HG03039 (cell line): Measurements from ENCODE around the gene SLC25A41.
A peak's percentile ranks its signal among the peaks of the same experiment; 100 is the strongest.
"Not testable (repeated sequence)": the region's sequence is repeated elsewhere in the genome, so short reads cannot be mapped to it uniquely, and the experiment has no call there.

Experiments
- ATAC-seq: cut with Tn5 transposase; IDR thresholded peaks from one replicate; pipeline ENCODE4 v1.9.1; 2021; ENCODE audit warnings: mild to moderate bottlenecking, moderate library complexity; ENCODE audit not compliant: unreplicated experiment

The SLC25A41 gene

GRCh38 chr19:6428692-6429418 lies 4.7 kb downstream of the SLC25A41 start:
- ATAC-seq: not testable (repeated sequence)

GRCh38 chr19:6427131-6427530 lies 6.4 kb downstream of the SLC25A41 start:
- ATAC-seq: no peak

GRCh38 chr19:6425732-6426620 lies 7.6 kb downstream of the SLC25A41 start:
- no peak for ATAC-seq

- ATAC-seq: peak; percentile 78
These were observed 8.4 kb downstream of the SLC25A41 start for GRCh38 chr19:6424939-6425731.

- ATAC-seq: no peak
These were observed 9.2 kb downstream of the SLC25A41 start, which contains the start of gene KHSRP for GRCh38 chr19:6424195-6424938. KHSRP (minus strand) TSS chr19:6424811; CDS start chr19:6424701, 110 bp downstream.

GRCh38 chr19:6423499-6424194 lies 9.9 kb downstream of the SLC25A41 start:
- ATAC-seq: no peak

- no peak for ATAC-seq
These were observed 12.2 kb downstream of the SLC25A41 start for GRCh38 chr19:6421075-6422014.

- no peak for ATAC-seq
These were observed 15.0 kb downstream of the SLC25A41 start for GRCh38 chr19:6418562-6418932.

GRCh38 chr19:6417713-6418561 lies 15.6 kb downstream of the SLC25A41 start:
- no peak for ATAC-seq

GRCh38 chr19:6416658-6417405 lies 16.7 kb downstream of the SLC25A41 start:
- no peak for ATAC-seq

GRCh38 chr19:6415591-6416190 lies 17.9 kb downstream of the SLC25A41 start:
- ATAC-seq: no peak

GRCh38 chr19:6414793-6415590 lies 18.6 kb downstream of the SLC25A41 start:
- ATAC-seq: no peak

- ATAC-seq: no peak
These were observed 19.6 kb downstream of the SLC25A41 start for GRCh38 chr19:6413721-6414643.

- ATAC-seq: no peak
These were observed 20.3 kb downstream of the SLC25A41 start for GRCh38 chr19:6413291-6413690.
